ENCODE data around the gene COL4A3. TPM values are rescaled to one million over a fixed set of nuclear protein-coding genes. Genes with fewer than 3 reads are reported as not detected.

COL4A3 gene
- total and polyA plus RNA-seq, 2 experiments from 2014 or later: 0.29 TPM; not detected in 1

DNA sequence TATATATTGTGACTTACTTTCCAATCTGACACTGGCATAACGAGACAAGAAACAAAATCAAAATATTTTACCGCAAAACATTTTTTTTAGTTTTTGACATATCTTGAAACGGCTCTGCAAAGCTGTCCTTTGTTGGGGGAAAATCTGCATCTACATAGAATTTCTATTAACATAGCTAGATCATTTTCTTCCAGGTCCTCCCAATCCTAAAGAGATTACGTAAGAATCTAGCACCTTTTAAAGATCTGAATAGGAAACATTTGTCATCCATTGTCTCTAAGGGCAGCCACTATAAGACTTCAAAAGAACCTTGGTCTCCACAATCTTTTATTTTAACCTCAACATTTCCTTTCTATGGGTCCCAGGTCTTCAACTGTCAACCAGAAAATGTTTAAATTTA lies 159.4 kb downstream of the COL4A3 start:
- H3K36me3 ChIP-seq: no peaks in the 10 kb centered on the region
- no peak for DNase-seq (ENCODE audit: low read depth in 1 of 2, low spot score in 1 of 2)
- H3K4me1 ChIP-seq (ENCODE audit: low read depth): peaks cover 8% of the 10 kb centered on the region
- H3K4me3 ChIP-seq: no peak overlapping the region
- TF ChIP-seq CTCF (IDR thresholded peaks at IDR 0.05; ENCODE audit: low read depth, low read length): no peak
- no peaks in the 10 kb centered on the region for H3K27me3 ChIP-seq
- no peaks in the 10 kb centered on the region for H3K9me3 ChIP-seq (ENCODE audit: low read depth)
- no peak overlapping the region for H3K27ac ChIP-seq

- no peak for DNase-seq (ENCODE audit: low read depth in 1 of 2, low spot score in 1 of 2)
- Histone ChIP-seq H3K27me3 (no peaks in the 10 kb centered on the region), H3K4me3 (peak overlapping the region; percentile 64), H3K36me3 (no peaks in the 10 kb centered on the region), H3K9me3 (ENCODE audit: low read depth) (no peaks in the 10 kb centered on the region), H3K27ac (peak overlapping the region; percentile 93), H3K4me1 (ENCODE audit: low read depth) (peaks cover 8% of the 10 kb centered on the region)
- no peak for TF ChIP-seq CTCF (IDR thresholded peaks at IDR 0.05; ENCODE audit: low read depth, low read length)
These were observed 160.2 kb downstream of the COL4A3 start for GRCh38 chr2:227324642-227324994.

DNA sequence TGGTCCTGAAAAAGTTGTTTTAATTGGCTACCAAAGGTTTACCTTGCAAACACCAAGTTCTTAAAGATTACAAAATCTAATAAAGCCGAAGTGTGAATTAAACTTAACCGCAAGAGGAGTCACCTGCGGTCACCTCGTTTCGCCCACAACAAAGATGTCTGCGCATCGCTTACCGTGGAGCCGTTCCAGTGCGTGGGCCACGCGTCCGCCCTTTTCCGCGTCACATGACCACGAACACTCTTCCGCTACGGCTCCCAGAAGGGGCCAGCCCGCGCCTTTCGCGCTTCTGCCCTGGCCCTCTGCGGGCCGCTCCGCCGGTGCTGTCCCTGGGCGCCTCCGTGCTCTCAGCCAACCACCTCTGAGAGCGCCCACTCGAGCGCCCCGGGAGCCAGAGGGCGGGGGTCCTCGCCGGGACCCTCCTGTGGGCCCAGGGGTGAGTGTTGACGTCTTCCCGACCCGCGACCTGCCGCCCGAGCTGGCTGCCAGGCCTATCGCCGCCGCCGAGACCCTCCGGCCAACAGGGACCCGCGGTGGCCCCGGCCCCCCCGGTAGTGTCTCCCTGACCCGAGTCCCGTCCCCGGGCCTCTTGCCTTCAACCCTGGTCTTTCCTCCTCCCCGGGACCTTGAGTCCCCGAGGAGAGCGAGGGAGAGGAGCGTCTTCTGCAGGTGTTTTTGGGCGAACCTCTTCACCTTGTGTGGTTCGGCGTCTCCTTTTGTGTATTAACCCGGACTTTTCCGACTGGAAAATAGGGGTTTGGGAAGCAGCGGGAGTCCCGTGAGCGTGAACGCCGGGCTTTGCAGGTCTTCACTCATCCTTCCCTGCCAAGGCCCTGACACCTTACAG lies 160.8 kb downstream of the COL4A3 start, which contains the start of gene MFF:
MFF (plus strand) TSS at position 257 of the 844 bp plus-strand sequence. CDS start 5,415 bp downstream, outside the sequence.
- peak within 1 kb of the TSS; percentile 64 for H3K4me3 ChIP-seq
- H3K4me1 ChIP-seq (ENCODE audit: low read depth): peaks cover 8% of the 10 kb centered on the region
- TF ChIP-seq CTCF (IDR thresholded peaks at IDR 0.05; ENCODE audit: low read depth, low read length): peak; percentile 17
- peak; percentile 94 to 96 for DNase-seq (ENCODE audit: low read depth in 1 of 2, low spot score in 1 of 2)
- H3K36me3 ChIP-seq: no peaks in the 10 kb centered on the region
- H3K27ac ChIP-seq: peak within 1 kb of the TSS; percentile 93
- H3K9me3 ChIP-seq (ENCODE audit: low read depth): no peaks in the 10 kb centered on the region
- no peaks in the 10 kb centered on the region for H3K27me3 ChIP-seq

DNA sequence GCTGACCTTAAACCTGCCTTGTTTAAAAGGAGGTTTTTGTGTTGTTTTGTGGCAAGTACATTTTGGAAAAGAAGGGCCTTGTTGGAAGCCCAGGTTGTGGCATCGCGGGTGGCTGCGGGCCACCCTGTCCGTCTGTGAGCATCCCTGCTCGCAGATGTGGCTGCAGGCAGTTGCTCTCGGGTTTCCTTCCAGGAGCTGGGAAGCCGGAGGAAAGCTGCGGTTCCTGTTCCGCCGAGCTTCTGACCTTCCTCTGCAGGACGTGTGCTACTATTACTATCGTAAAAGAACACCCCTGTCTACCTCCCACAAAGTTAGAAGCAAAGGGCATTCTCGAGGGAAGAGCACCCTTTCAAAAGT lies 161.4 kb downstream of the COL4A3 start:
- peaks cover 8% of the 10 kb centered on the region for H3K4me1 ChIP-seq (ENCODE audit: low read depth)
- no peaks in the 10 kb centered on the region for H3K9me3 ChIP-seq (ENCODE audit: low read depth)
- TF ChIP-seq CTCF (IDR thresholded peaks at IDR 0.05; ENCODE audit: low read depth, low read length): no peak
- DNase-seq (ENCODE audit: low read depth in 1 of 2, low spot score in 1 of 2): peak; percentile 60 to 62
- no peaks in the 10 kb centered on the region for H3K36me3 ChIP-seq
- peak overlapping the region; percentile 93 for H3K27ac ChIP-seq
- H3K27me3 ChIP-seq: no peaks in the 10 kb centered on the region
- H3K4me3 ChIP-seq: peak overlapping the region; percentile 64

DNA sequence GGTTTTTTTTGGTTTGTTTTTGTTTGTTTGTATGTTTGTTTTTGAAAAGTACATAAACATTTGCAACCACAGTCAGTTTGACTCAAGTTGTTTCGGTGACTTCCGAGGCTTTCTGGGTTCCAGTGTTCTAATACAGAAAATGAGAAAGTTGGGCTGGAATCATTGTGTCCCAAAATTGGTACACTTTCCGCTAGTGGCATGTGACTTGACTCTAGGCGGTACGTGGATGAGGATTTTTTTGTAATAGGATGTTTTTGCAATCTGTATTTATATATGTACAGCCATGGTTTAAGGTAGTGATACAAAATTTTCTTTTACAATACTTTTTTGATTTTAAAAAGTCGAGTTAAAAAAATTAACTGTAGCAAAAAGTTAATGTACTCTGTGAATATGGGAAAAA lies 162.4 kb downstream of the COL4A3 start:
- peaks cover 8% of the 10 kb centered on the region for H3K4me1 ChIP-seq (ENCODE audit: low read depth)
- no peak for DNase-seq (ENCODE audit: low read depth in 1 of 2, low spot score in 1 of 2)
- no peaks in the 10 kb centered on the region for H3K9me3 ChIP-seq (ENCODE audit: low read depth)
- TF ChIP-seq CTCF (IDR thresholded peaks at IDR 0.05; ENCODE audit: low read depth, low read length): no peak
- H3K4me3 ChIP-seq: peak overlapping the region; percentile 64
- no peaks in the 10 kb centered on the region for H3K36me3 ChIP-seq
- H3K27me3 ChIP-seq: no peaks in the 10 kb centered on the region
- H3K27ac ChIP-seq: no peak overlapping the region
